ENCODE data around the gene EEF2. TPM values are rescaled to one million over a fixed set of nuclear protein-coding genes. Genes with fewer than 3 reads are reported as not detected.

The EEF2 gene
- total RNA-seq, 8 experiments from 2014 or later, result 3,034 to 7,601 (median 4,897) TPM

GRCh38 chr19:4023600-4024398 is 38.5 kb upstream of the EEF2 start:
- WGBS, 10 experiments, result 84 to 100% (median 100%) methylated on average over 1 to 9 of the region's 34 CpGs; no CpG with 5 or more reads in 5 of the 10 experiments
- in situ Hi-C loops (cut with MboI; ENCODE audit: low pct_unique_long_range_greater_than_20kb in 2 of 9, low sequenced_read_pairs in 9 of 9, unreplicated experiment in 9 of 9), result no loop called here
- ATAC-seq (replicated peaks in 6 of 8), result no peak

GRCh38 chr19:4019578-4019977 is 34.3 kb upstream of the EEF2 start:
- H3K4me3 ChIP-seq, result no peak overlapping the region
- peaks cover 13 to 19% of the 10 kb centered on the region in 2 donors for H3K4me1 ChIP-seq (replicated peaks in 1 of 2)
- WGBS, 10 experiments, result 80 to 100% methylated on average over 1 to 4 of the region's 17 CpGs; no CpG with 5 or more reads in 8 of the 10 experiments
- in situ Hi-C loops (cut with MboI; ENCODE audit: low pct_unique_long_range_greater_than_20kb in 2 of 9, low sequenced_read_pairs in 9 of 9, unreplicated experiment in 9 of 9), result no loop called here
- H3K27ac ChIP-seq, result no peak overlapping the region
- ATAC-seq (replicated peaks in 6 of 8), result no peak

More at GRCh38 chr19:4023600-4024398, 38.5 kb upstream of the EEF2 start:
- Histone ChIP-seq H3K27ac (no peak overlapping the region), H3K4me1 (replicated peaks in 1 of 2) (no peaks in the 10 kb centered on the region), H3K4me3 (no peak overlapping the region)

GRCh38 chr19:4018775-4019504 is 33.7 kb upstream of the EEF2 start:
- H3K4me3 ChIP-seq, result no peak overlapping the region

GRCh38 chr19:4018140-4018613 is 32.9 kb upstream of the EEF2 start:
- ATAC-seq (replicated peaks in 6 of 8), result peak in 3 of 8 experiments; percentile 67 to 91 (median 74)
- Histone ChIP-seq H3K27ac (peak overlapping the region in 1 of 2 donors; percentile 3), H3K4me3 (no peak overlapping the region), H3K4me1 (replicated peaks in 1 of 2) (peaks cover 13 to 23% of the 10 kb centered on the region in 2 donors)
- 69 to 100% (median 100%) methylated on average over 1 to 17 of the region's 22 CpGs; no CpG with 5 or more reads in 5 of the 10 experiments for WGBS, 10 experiments
- in situ Hi-C loops (cut with MboI; ENCODE audit: low pct_unique_long_range_greater_than_20kb in 2 of 9, low sequenced_read_pairs in 9 of 9, unreplicated experiment in 9 of 9), result no loop called here

More at GRCh38 chr19:4018775-4019504, 33.7 kb upstream of the EEF2 start:
- ATAC-seq (replicated peaks in 6 of 8), result peak in 3 of 8 experiments; percentile 14 to 35 (median 32)
- WGBS, 10 experiments, result 67 to 100% (median 93%) methylated on average over 1 to 3 of the region's 19 CpGs; no CpG with 5 or more reads in 5 of the 10 experiments
- in situ Hi-C loops (cut with MboI; ENCODE audit: low pct_unique_long_range_greater_than_20kb in 2 of 9, low sequenced_read_pairs in 9 of 9, unreplicated experiment in 9 of 9), result no loop called here
- H3K4me1 ChIP-seq (replicated peaks in 1 of 2), result peaks cover 13 to 23% of the 10 kb centered on the region in 2 donors
- no peak overlapping the region for H3K27ac ChIP-seq

- Histone ChIP-seq H3K4me3 (no peak overlapping the region), H3K4me1 (replicated peaks in 1 of 2) (peaks cover 13 to 23% of the 10 kb centered on the region in 2 donors), H3K27ac (peak overlapping the region in 1 of 2 donors; percentile 96)
- ATAC-seq (replicated peaks in 6 of 8), result no peak
- in situ Hi-C loops (cut with MboI; ENCODE audit: low pct_unique_long_range_greater_than_20kb in 2 of 9, low sequenced_read_pairs in 9 of 9, unreplicated experiment in 9 of 9), result no loop called here
- 100% methylated on average over 2 of the region's 15 CpGs; no CpG with 5 or more reads in 9 of the 10 experiments for WGBS, 10 experiments
These were observed 31.8 kb upstream of the EEF2 start for GRCh38 chr19:4016903-4017638.

- H3K4me3 ChIP-seq, result no peak overlapping the region
- WGBS, 10 experiments, result 77 to 81% methylated on average over 4 to 9 of the region's 12 CpGs; no CpG with 5 or more reads in 8 of the 10 experiments
These were observed 31.2 kb upstream of the EEF2 start for GRCh38 chr19:4016486-4016885.

GRCh38 chr19:4015705-4016402 is 30.6 kb upstream of the EEF2 start:
- WGBS, 10 experiments, result 0 to 100% (median 0%) methylated on average over 1 to 6 of the region's 37 CpGs; no CpG with 5 or more reads in 5 of the 10 experiments
- Histone ChIP-seq H3K27ac (peak overlapping the region; percentile 82 to 96), H3K4me3 (peak overlapping the region; percentile 2 to 36 (median 24)), H3K4me1 (replicated peaks in 1 of 2) (peaks cover 13 to 23% of the 10 kb centered on the region in 2 donors)
- peak in 5 of 8 experiments; percentile 87 to 92 (median 89) for ATAC-seq (replicated peaks in 6 of 8)
- in situ Hi-C loops (cut with MboI; ENCODE audit: low pct_unique_long_range_greater_than_20kb in 2 of 9, low sequenced_read_pairs in 9 of 9, unreplicated experiment in 9 of 9), result no loop called here

More at GRCh38 chr19:4016486-4016885, 31.2 kb upstream of the EEF2 start:
- Histone ChIP-seq H3K4me1 (replicated peaks in 1 of 2) (peaks cover 13 to 23% of the 10 kb centered on the region in 2 donors), H3K27ac (peak overlapping the region; percentile 82 to 96)
- ATAC-seq (replicated peaks in 6 of 8), result no peak
- in situ Hi-C loops (cut with MboI; ENCODE audit: low pct_unique_long_range_greater_than_20kb in 2 of 9, low sequenced_read_pairs in 9 of 9, unreplicated experiment in 9 of 9), result no loop called here

GRCh38 chr19:4014541-4015491 is 29.6 kb upstream of the EEF2 start:
- ATAC-seq (replicated peaks in 6 of 8), result peak in 5 of 8 experiments; percentile 66 to 84 (median 81)
- in situ Hi-C loops (cut with MboI; ENCODE audit: low pct_unique_long_range_greater_than_20kb in 2 of 9, low sequenced_read_pairs in 9 of 9, unreplicated experiment in 9 of 9), result no loop called here
- peak overlapping the region in 4 of 5 donors; percentile 23 to 36 (median 26) for H3K4me3 ChIP-seq
- peaks cover 14 to 33% of the 10 kb centered on the region in 2 donors for H3K4me1 ChIP-seq (replicated peaks in 1 of 2)
- 81% methylated on average over 3 to 6 of the region's 25 CpGs; no CpG with 5 or more reads in 8 of the 10 experiments for WGBS, 10 experiments
- H3K27ac ChIP-seq, result peak overlapping the region; percentile 82 to 96

- Histone ChIP-seq H3K27ac (peak overlapping the region; percentile 46 to 96), H3K4me1 (replicated peaks in 1 of 2) (peaks cover 22 to 41% of the 10 kb centered on the region in 2 donors), H3K4me3 (no peak overlapping the region)
- 94 to 100% (median 100%) methylated on average over 1 to 11 of the region's 20 CpGs; no CpG with 5 or more reads in 7 of the 10 experiments for WGBS, 10 experiments
- in situ Hi-C loops (cut with MboI; ENCODE audit: low pct_unique_long_range_greater_than_20kb in 2 of 9, low sequenced_read_pairs in 9 of 9, unreplicated experiment in 9 of 9), result no loop called here
- ATAC-seq (replicated peaks in 6 of 8), result no peak
These were observed 28.8 kb upstream of the EEF2 start for GRCh38 chr19:4013886-4014540.

- in situ Hi-C loops (cut with MboI; ENCODE audit: low pct_unique_long_range_greater_than_20kb in 2 of 9, low sequenced_read_pairs in 9 of 9, unreplicated experiment in 9 of 9), result no loop called here
- 69 to 100% (median 95%) methylated on average over 1 to 15 of the region's 33 CpGs; no CpG with 5 or more reads in 2 of the 10 experiments for WGBS, 10 experiments
- Histone ChIP-seq H3K27ac (no peak overlapping the region), H3K4me3 (no peak overlapping the region), H3K4me1 (replicated peaks in 1 of 2) (peaks cover 29 to 47% of the 10 kb centered on the region in 2 donors)
- no peak for ATAC-seq (replicated peaks in 6 of 8)
These were observed 27.8 kb upstream of the EEF2 start for GRCh38 chr19:4012975-4013634.
